Astrocyte of the cerebellum (primary cell): ENCODE data around the gene KIAA0040.

ENCODE experiments used
- DNase-seq: peaks from one replicate; pipeline ENCODE4 v3.0.0-alpha.2; 2011; ENCODE audit warnings: low read depth
- H3K4me3 ChIP-seq: 2 replicates; pipeline ENCODE4 v1.5.1; 2011; ENCODE audit warnings: mild to moderate bottlenecking, low read depth, low read length, moderate library complexity
- in situ Hi-C: cut with HindIII; loops from 2 replicates; pipeline ENCODE4 v1.10.0; 2017; ENCODE audit warnings: low sequenced_read_pairs
- TF ChIP-seq, protein P1 (sequence below): IDR thresholded peaks from 2 replicates; pipeline ENCODE4 v1.5.1; 2012; ENCODE audit warnings: low read length, low read depth, moderate library complexity, mild to moderate bottlenecking; ENCODE audit errors: missing control alignments

The KIAA0040 gene

GRCh38 chr1:175195281-175195680 is 2.7 kb upstream of the KIAA0040 start:
- in situ Hi-C loops = no loop called here
- no peak for DNase-seq
- H3K4me3 ChIP-seq = no peak overlapping the region
- TF ChIP-seq, protein P1, sequence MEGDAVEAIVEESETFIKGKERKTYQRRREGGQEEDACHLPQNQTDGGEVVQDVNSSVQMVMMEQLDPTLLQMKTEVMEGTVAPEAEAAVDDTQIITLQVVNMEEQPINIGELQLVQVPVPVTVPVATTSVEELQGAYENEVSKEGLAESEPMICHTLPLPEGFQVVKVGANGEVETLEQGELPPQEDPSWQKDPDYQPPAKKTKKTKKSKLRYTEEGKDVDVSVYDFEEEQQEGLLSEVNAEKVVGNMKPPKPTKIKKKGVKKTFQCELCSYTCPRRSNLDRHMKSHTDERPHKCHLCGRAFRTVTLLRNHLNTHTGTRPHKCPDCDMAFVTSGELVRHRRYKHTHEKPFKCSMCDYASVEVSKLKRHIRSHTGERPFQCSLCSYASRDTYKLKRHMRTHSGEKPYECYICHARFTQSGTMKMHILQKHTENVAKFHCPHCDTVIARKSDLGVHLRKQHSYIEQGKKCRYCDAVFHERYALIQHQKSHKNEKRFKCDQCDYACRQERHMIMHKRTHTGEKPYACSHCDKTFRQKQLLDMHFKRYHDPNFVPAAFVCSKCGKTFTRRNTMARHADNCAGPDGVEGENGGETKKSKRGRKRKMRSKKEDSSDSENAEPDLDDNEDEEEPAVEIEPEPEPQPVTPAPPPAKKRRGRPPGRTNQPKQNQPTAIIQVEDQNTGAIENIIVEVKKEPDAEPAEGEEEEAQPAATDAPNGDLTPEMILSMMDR = no peak

GRCh38 chr1:175193527-175193910 is 943 bp upstream of the KIAA0040 start:
- in situ Hi-C loops = no loop called here
- no peak overlapping the region for H3K4me3 ChIP-seq
- TF ChIP-seq, protein P1 = no peak
- DNase-seq = no peak

GRCh38 chr1:175192111-175192629 is 406 bp downstream of the KIAA0040 start:
- H3K4me3 ChIP-seq = peak overlapping the region; percentile 43
- in situ Hi-C loops = no loop called here
- DNase-seq = no peak
- TF ChIP-seq, protein P1 = no peak

DNA sequence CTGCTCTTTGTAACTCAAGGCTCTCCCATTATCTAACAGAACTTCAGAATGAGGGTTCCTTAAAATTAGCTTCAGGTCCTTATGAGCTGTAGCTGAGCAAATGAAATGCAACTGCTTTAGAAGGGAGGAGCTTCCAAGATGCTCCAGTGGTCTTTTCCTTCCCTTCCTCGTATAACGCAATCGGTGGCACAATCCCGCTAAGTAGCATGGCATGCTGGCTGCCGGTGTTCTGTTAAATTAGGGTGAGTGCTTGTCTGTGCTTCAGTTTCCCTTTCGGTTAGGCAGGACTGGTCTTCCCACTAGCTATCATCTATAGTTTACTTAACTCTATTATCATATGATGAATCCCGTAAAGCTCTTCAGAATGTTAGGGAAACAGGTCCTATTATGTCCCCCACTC is 917 bp downstream of the KIAA0040 start:
- no peak for DNase-seq
- TF ChIP-seq, protein P1 = no peak
- in situ Hi-C loops = no loop called here
- peak overlapping the region; percentile 43 for H3K4me3 ChIP-seq

- no peak for DNase-seq
- H3K4me3 ChIP-seq = no peak overlapping the region
- in situ Hi-C loops = no loop called here
- TF ChIP-seq, protein P1 = no peak
Observed at GRCh38 chr1:175188936-175189335, 3.6 kb downstream of the KIAA0040 start.

GRCh38 chr1:175186433-175187160 is 6.0 kb downstream of the KIAA0040 start:
- no peak overlapping the region for H3K4me3 ChIP-seq
- in situ Hi-C loops = no loop called here
- TF ChIP-seq, protein P1 = no peak
- no peak for DNase-seq

GRCh38 chr1:175185903-175186302 is 6.7 kb downstream of the KIAA0040 start:
- no peak for DNase-seq
- in situ Hi-C loops = no loop called here
- TF ChIP-seq, protein P1 = no peak
- no peak overlapping the region for H3K4me3 ChIP-seq
